Suprapubic skin (tissue), 4 donors: Measurements from ENCODE around the gene APPL2. TPM values are rescaled to one million over a fixed set of nuclear protein-coding genes. Genes with fewer than 3 reads are reported as not detected.
"Not testable (repeated sequence)": the region's sequence is repeated elsewhere in the genome, so short reads cannot be mapped to it uniquely, and the experiment has no call there.

Source experiments
- DNase-seq, 2 donors: peaks; one replicate each; pipeline ENCODE4 v3.0.0-alpha.2; 2019; ENCODE audit warnings: low spot score in 2 of 2
- H3K27ac ChIP-seq: fragments of 200-600 bp; sonication (generic); one replicate; pipeline ENCODE4 v1.5.1; 2019
- H3K27me3 ChIP-seq: fragments of 200-600 bp; sonication (generic); one replicate; pipeline ENCODE4 v1.5.1; 2019
- H3K36me3 ChIP-seq: fragments of 200-600 bp; sonication (generic); one replicate; pipeline ENCODE4 v1.5.1; 2019
- H3K4me1 ChIP-seq: fragments of 200-600 bp; sonication (generic); one replicate; pipeline ENCODE4 v1.5.1; 2019
- H3K4me3 ChIP-seq: fragments of 200-600 bp; sonication (generic); one replicate; pipeline ENCODE4 v1.5.1; 2019; ENCODE audit warnings: mild to moderate bottlenecking
- H3K9me3 ChIP-seq: fragments of 200-600 bp; sonication (generic); one replicate; pipeline ENCODE4 v1.5.1; 2019
- CTCF ChIP-seq, 2 donors: fragments of 200-600 bp in 1 of 2; fragments of 450-650 bp in 1 of 2; sonication (generic) in 1 of 2; IDR thresholded peaks; one replicate each; pipeline ENCODE4 v1.5.1; 2016 to 2019; ENCODE audit warnings: antibody characterized with exemption in 2 of 2, mild to moderate bottlenecking in 1 of 2, moderate library complexity in 1 of 2
- EP300 ChIP-seq: sonication (generic); formaldehyde crosslinking; IDR thresholded peaks from one replicate; pipeline ENCODE4 v1.6.1; 2017; ENCODE audit warnings: antibody characterized with exemption
- POLR2A ChIP-seq, 2 donors: fragments of 450-650 bp; IDR thresholded peaks; one replicate each; pipeline ENCODE4 v1.6.1; 2017; ENCODE audit warnings: antibody characterized with exemption in 2 of 2, mild to moderate bottlenecking in 2 of 2, moderate library complexity in 2 of 2
- POLR2AphosphoS5 ChIP-seq, 3 donors: sonication (generic); formaldehyde crosslinking; IDR thresholded peaks; one replicate each; pipeline ENCODE4 v1.6.1; 2017; ENCODE audit warnings: antibody characterized with exemption in 3 of 3
- WGBS: methylation state at CpG from one replicate; pipeline ENCODE4 v1.1.5; 2018; 5-methylcytosine and 5-hydroxymethylcytosine counted together
- total RNA-seq, 4 donors: library from RNA; depleted of rRNA; stranded (reverse); fragments of >200 nt; gene quantifications; one replicate each; pipeline ENCODE4 v1.1.0, GENCODE V29; 2016

APPL2 gene
- total RNA-seq, 4 donors from 2014 or later, result 95.2 to 172 (median 110) TPM

- H3K9me3 ChIP-seq, result no peaks in the 10 kb centered on the region
- H3K36me3 ChIP-seq, result no peaks in the 10 kb centered on the region
- H3K27me3 ChIP-seq, result no peaks in the 10 kb centered on the region
- no peak for DNase-seq
- peaks cover 32% of the 10 kb centered on the region for H3K4me1 ChIP-seq
- no peak for TF ChIP-seq EP300
- no peak for TF ChIP-seq CTCF (IDR thresholded peaks at IDR 0.05)
- no peak for TF ChIP-seq POLR2A (IDR thresholded peaks at IDR 0.05)
- TF ChIP-seq POLR2AphosphoS5 (IDR thresholded peaks at IDR 0.05), result no peak
- 24% methylated on average over 2 of the region's 3 CpGs for WGBS
- H3K4me3 ChIP-seq, result no peak overlapping the region
- peak overlapping the region; percentile 80 for H3K27ac ChIP-seq
Measured at GRCh38 chr12:105253866-105254513, 18.0 kb upstream of the APPL2 start.

DNA sequence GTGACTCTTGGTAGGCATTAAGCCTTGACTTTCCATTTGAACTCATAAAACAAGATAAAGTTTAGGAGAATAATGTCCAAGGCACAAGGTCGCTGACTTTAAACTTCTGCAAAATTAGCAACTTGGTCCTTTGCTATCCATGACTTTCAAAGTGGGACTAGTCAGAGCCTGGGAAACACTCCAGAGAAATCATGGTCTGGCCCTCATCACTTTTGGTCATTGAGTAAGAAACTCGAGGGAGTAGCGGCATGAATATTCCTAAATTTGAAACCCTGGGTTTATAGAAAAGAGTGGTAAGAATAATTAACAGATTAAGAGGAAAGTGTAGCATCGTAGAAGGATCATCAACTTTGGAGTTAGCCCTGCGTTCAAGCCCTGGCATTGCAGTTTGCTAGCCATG is 16.9 kb upstream of the APPL2 start:
- Histone ChIP-seq H3K4me1 (peaks cover 31% of the 10 kb centered on the region), H3K36me3 (no peaks in the 10 kb centered on the region), H3K9me3 (no peaks in the 10 kb centered on the region), H3K27ac (peak overlapping the region; percentile 80), H3K4me3 (no peak overlapping the region), H3K27me3 (no peaks in the 10 kb centered on the region)
- WGBS, result 77% methylated on average over 5 of the region's 5 CpGs
- DNase-seq, result no peak
- TF ChIP-seq CTCF (IDR thresholded peaks at IDR 0.05) (no peak), POLR2A (IDR thresholded peaks at IDR 0.05) (no peak), EP300 (no peak), POLR2AphosphoS5 (IDR thresholded peaks at IDR 0.05) (no peak)

DNA sequence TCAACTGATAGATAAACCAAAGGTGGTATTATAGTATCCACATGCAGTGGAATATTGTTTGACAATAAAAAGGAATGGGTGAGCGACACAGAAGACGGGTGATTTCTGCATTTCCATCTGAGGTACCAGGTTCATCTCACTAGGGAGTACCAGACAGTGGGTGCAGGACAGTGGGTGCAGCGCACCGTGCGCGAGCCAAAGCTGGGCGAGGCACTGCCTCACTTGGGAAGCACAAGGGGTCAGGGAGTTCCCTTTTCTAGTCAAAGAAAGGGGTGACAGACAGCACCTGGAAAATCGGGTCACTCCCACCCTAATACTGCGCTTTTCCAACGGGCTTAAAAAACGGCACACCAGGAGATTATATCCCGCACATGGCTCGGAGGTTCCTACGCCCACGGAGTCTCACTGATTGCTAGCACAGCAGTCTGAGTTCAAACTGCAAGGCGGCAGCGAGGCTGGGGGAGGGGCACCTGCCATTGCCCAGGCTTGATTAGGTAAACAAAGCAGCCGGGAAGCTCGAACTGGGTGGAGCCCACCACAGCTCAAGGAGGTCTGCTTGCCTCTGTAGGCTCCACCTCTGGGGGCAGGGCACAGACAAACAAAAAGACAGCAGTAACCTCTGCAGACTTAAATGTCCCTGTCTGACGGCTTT is 9.9 kb upstream of the APPL2 start:
- not testable (repeated sequence) for H3K4me1 ChIP-seq, H3K9me3 ChIP-seq, H3K27ac ChIP-seq, H3K27me3 ChIP-seq, H3K36me3 ChIP-seq, H3K4me3 ChIP-seq, DNase-seq
- 94% methylated on average over 16 of the region's 20 CpGs for WGBS

GRCh38 chr12:105245291-105245690 is 9.3 kb upstream of the APPL2 start:
- Histone ChIP-seq H3K4me3 (no peak overlapping the region), H3K9me3 (no peaks in the 10 kb centered on the region), H3K36me3 (no peaks in the 10 kb centered on the region), H3K4me1 (no peaks in the 10 kb centered on the region), H3K27ac (no peak overlapping the region), H3K27me3 (no peaks in the 10 kb centered on the region)
- TF ChIP-seq POLR2AphosphoS5 (IDR thresholded peaks at IDR 0.05), result no peak
- TF ChIP-seq POLR2A (IDR thresholded peaks at IDR 0.05), result no peak
- TF ChIP-seq EP300, result no peak
- TF ChIP-seq CTCF (IDR thresholded peaks at IDR 0.05), result no peak
- 71% methylated on average over 4 of the region's 4 CpGs for WGBS
- DNase-seq, result no peak

DNA sequence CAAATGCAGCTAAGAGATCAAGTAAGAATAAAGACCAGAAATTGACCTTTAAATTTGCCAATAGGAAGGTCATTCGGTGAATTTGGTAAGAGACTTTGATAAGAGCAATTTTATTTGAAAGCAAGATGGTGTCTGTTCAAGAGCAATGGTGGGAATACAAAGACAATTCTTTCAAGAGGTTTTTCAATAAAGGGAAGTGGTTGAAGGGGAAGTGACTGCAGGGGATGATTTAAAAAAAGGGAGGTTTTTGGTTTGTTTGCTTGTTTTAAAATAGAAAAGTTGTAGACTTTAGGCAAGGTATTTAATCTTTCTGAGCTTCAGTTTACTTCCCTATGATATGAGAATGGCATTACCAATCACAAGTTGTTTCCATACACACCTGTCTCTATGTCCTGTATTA is 4.3 kb upstream of the APPL2 start:
- WGBS, result 89% methylated on average over 1 of the region's 1 CpG
- Histone ChIP-seq H3K4me3 (no peak overlapping the region), H3K36me3 (no peaks in the 10 kb centered on the region), H3K27me3 (no peaks in the 10 kb centered on the region), H3K4me1 (peaks cover 7% of the 10 kb centered on the region), H3K9me3 (no peaks in the 10 kb centered on the region), H3K27ac (no peak overlapping the region)
- no peak for DNase-seq
- TF ChIP-seq POLR2A (IDR thresholded peaks at IDR 0.05) (no peak), POLR2AphosphoS5 (IDR thresholded peaks at IDR 0.05) (no peak), EP300 (no peak), CTCF (IDR thresholded peaks at IDR 0.05) (no peak)
